GM06990 (cell line): Measurements from ENCODE around the gene LSM4.

Experiments
- DNase-seq: peaks from one replicate; pipeline ENCODE4 v3.0.0-alpha.2; 2011; ENCODE audit not compliant: insufficient read length; ENCODE audit errors: extremely low read depth
- H3K27me3 ChIP-seq: replicated peaks from 2 replicates; pipeline ENCODE4 v1.6.0; 2011; ENCODE audit warnings: low read length; ENCODE audit not compliant: control insufficient read depth, insufficient read depth
- H3K36me3 ChIP-seq: 2 replicates; pipeline ENCODE4 v1.5.1; 2011; ENCODE audit warnings: low read length; ENCODE audit not compliant: control insufficient read depth, insufficient read depth
- H3K4me3 ChIP-seq: replicated peaks from 2 replicates; pipeline ENCODE4 v1.5.1; 2011; ENCODE audit warnings: low read depth, mild to moderate bottlenecking, control low read depth, low read length
- TF ChIP-seq, protein P1 (sequence below): IDR thresholded peaks from 2 replicates; pipeline ENCODE4 v1.5.1; 2011; ENCODE audit warnings: low read length, control low read depth, mild to moderate bottlenecking, inconsistent platforms; ENCODE audit not compliant: insufficient read depth, poor library complexity, severe bottlenecking

The LSM4 gene

DNA sequence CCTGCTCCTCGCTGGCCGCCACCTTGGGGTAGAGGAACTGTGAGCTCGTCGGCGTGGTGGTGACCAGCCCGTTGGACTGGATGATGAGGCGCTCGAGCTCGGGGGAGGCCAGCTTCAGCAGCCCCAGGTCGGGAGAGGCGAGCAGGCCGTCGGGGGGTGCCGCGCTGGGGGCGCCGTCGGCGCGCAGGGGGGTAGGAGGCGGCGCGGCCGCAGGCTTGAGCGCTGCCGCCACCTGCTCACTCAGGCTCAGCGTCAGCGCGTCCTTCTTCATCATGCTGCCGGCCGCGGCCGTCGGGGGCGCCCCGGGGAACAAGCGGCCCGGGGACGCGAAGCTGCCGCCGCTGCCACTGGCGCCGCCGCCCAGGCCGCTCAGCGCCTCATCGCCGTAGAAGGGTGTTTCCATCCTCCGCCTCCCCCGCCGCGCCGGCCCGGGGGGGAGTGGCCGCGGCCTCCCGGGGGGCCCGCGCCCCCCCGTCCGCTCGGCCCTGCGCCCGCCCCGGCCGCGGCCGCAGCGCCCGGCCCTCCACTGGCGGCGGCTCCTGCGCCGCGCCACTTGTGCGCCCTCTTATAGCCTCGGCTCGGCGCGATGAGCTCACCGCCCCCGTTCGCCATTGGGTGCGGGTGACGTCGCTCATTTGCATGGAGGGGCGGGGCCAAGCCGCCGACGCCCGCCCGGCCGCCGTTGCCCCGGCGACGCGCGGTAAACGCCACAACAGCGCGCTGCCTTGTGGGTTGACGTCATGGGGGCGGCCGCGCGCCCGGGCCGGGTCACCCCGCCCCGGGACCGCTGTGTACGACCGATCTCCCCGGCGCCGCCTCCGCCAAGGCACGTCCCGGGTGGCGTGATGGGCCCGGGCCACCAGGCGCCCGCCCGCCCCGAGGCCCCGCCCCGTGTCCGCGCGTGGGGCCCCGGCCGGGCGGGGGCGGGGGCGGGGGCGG is 41.5 kb downstream of the LSM4 start, which contains the start of gene JUND:
Gene JUND (minus strand): TSS at position 541 of the 939 bp plus-strand sequence. CDS start 138 bp downstream, at position 403.
- peak within 1 kb of the TSS; percentile 88 for H3K4me3 ChIP-seq
- DNase-seq = peak; percentile 100
- H3K27me3 ChIP-seq = no peaks in the 10 kb centered on the region
- TF ChIP-seq, protein P1, sequence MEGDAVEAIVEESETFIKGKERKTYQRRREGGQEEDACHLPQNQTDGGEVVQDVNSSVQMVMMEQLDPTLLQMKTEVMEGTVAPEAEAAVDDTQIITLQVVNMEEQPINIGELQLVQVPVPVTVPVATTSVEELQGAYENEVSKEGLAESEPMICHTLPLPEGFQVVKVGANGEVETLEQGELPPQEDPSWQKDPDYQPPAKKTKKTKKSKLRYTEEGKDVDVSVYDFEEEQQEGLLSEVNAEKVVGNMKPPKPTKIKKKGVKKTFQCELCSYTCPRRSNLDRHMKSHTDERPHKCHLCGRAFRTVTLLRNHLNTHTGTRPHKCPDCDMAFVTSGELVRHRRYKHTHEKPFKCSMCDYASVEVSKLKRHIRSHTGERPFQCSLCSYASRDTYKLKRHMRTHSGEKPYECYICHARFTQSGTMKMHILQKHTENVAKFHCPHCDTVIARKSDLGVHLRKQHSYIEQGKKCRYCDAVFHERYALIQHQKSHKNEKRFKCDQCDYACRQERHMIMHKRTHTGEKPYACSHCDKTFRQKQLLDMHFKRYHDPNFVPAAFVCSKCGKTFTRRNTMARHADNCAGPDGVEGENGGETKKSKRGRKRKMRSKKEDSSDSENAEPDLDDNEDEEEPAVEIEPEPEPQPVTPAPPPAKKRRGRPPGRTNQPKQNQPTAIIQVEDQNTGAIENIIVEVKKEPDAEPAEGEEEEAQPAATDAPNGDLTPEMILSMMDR = no peak
- H3K36me3 ChIP-seq = peaks cover 7% of the 10 kb centered on the region

DNA sequence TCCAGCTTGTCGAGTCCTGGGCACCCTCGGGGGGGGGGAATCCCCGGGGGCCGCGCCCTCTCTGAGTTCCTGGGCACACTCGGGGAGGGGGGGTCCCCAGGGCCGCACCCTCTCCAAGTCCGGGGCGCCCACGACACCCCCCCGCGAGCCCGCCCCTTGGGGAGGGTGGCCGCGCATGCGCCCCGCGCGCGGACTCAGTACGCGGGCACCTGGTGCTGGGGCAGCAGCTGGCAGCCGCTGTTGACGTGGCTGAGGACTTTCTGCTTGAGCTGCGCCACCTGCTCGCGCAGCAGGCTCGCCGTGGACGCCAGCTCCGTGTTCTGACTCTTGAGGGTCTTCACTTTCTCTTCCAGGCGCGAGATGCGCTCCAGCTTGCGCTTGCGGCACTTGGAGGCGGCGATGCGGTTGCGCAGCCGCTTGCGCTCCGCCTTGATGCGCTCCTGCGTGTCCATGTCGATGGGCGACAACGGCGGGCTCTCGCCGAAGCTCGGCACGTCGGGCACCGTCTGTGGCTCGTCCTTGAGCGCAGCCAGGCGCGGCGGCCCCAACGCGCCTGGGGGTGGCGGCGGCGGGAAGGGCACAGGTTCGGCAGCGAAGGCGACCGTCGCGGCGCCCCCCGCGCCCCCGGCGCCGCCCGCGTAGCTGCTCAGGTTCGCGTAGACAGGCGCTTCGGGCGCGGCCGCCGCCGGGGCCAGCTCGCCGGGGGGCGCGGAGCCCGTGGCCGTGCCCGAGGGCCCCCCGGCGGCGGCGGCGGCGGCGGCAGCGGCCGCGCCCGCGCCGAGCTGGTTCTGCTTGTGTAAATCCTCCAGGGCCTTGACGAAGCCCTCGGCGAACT is 42.4 kb downstream of the LSM4 start:
- peaks cover 7% of the 10 kb centered on the region for H3K36me3 ChIP-seq
- H3K4me3 ChIP-seq = peak overlapping the region; percentile 88
- no peaks in the 10 kb centered on the region for H3K27me3 ChIP-seq
- peak; percentile 93 for DNase-seq
- TF ChIP-seq, protein P1 = no peak

DNA sequence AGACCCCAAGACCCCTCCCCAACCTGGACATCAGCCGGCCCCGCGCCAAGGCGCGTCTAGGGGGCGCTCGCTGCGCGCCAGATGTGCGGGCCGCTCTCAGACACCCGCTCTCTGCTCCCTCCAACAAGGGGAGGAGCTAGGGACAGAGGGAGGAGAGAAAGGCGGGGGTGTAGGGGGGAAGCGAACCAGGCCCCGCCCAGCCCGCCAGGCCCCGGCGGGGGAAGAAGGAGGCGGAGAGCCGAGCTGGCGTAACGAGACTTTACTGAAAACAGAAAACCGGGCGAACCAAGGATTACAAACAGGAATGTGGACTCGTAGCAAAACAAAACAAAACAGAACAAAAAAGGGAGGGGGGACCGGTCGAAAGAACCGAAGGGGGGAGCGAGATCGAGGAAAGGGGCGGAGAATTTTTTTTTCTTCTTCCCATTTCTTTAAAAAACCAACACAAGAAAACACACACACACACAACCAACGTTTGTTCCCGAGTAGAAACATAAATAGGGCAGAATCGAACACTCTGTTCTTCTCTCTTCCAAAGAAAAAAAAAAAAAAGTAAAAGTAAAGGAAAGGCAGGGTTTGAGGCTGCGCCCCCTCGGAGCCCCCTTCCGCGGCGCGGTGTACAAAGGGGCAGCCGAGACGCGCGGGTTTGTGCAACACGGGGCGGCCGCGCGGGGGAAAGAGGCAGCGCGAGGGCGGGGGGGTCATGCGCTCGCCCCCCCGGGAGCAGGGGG is 43.2 kb downstream of the LSM4 start:
- DNase-seq = peak; percentile 93
- H3K4me3 ChIP-seq = peak overlapping the region; percentile 88
- TF ChIP-seq, protein P1 = peak; percentile 99
- no peaks in the 10 kb centered on the region for H3K27me3 ChIP-seq
- H3K36me3 ChIP-seq = peaks cover 8% of the 10 kb centered on the region

DNA sequence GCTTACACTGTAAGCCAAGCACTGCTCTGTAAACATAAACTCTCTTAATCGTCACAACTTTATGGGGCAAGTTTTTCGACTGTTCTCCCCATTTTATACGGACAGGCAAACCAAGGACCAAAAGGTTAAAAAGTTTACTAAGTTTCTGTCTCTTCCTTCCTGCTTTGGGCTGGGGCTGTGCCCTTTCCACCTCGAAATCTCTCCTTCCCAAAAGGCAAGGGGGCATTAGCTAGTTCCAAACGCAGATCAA is 43.7 kb downstream of the LSM4 start:
- Histone ChIP-seq H3K4me3 (peak overlapping the region; percentile 88), H3K36me3 (peaks cover 8% of the 10 kb centered on the region), H3K27me3 (no peaks in the 10 kb centered on the region)
- TF ChIP-seq, protein P1 = no peak
- no peak for DNase-seq

DNA sequence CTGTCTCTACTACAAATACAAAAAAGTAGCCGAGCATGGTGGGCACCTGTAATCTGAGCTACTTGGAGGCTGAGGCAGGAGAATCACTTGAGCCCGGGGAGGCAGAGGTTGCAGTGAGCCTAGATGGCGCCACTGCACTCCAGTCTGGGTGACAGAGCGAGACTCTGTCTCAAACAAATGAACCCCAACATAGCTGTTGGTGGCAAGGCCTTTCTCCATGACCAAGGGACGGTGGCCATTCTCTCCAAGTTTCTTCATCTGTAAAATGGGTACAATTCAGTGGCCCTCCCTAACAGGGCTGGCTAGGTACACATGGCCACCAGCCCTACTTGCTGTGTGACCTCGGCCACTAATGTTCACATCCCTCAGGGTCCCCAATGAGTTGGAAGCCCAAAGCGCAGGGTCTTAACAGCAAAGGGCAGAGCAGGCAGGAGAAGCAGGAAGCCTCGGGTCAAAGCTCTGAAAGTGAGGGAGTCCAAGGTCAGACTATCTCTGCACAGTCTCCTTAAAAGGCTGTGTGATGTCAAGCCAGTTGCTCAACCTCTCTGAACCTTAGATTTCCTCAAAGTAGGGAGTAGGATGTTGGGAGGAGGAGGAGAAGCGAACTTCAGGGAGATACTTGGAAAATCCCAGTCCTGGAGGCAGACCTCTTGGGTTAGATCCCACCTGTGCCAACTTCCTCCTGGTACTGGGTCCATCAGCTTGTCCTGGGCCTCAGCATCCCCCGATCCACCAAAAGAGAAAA is 44.2 kb downstream of the LSM4 start:
- Histone ChIP-seq H3K36me3 (peaks cover 8% of the 10 kb centered on the region), H3K4me3 (peak overlapping the region; percentile 88)

More for the DNA sequence above, 44.2 kb downstream of the LSM4 start:
- no peaks in the 10 kb centered on the region for H3K27me3 ChIP-seq
- no peak for DNase-seq
- TF ChIP-seq, protein P1 = peak; percentile 29
